ENCODE results near the gene HAGH.

Gene HAGH

GRCh38 chr16:1766231-1766630 is 60.4 kb downstream of the HAGH start:
- POLR2A ChIA-PET (ENCODE audit: low non-redundant PET), result no interaction called here
- TF ChIP-seq, protein P1, sequence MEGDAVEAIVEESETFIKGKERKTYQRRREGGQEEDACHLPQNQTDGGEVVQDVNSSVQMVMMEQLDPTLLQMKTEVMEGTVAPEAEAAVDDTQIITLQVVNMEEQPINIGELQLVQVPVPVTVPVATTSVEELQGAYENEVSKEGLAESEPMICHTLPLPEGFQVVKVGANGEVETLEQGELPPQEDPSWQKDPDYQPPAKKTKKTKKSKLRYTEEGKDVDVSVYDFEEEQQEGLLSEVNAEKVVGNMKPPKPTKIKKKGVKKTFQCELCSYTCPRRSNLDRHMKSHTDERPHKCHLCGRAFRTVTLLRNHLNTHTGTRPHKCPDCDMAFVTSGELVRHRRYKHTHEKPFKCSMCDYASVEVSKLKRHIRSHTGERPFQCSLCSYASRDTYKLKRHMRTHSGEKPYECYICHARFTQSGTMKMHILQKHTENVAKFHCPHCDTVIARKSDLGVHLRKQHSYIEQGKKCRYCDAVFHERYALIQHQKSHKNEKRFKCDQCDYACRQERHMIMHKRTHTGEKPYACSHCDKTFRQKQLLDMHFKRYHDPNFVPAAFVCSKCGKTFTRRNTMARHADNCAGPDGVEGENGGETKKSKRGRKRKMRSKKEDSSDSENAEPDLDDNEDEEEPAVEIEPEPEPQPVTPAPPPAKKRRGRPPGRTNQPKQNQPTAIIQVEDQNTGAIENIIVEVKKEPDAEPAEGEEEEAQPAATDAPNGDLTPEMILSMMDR (conservative IDR thresholded peaks at IDR 0.05; ENCODE audit: low read depth), result no peak
- H3K27ac ChIP-seq, result peak overlapping the region; percentile 37; the same call in 1 of the 2 replicates
- no peak for DNase-seq (ENCODE audit: low spot score)
- CTCF ChIA-PET, result interaction anchor here (0.6 kb wide), 1 partner anchor 42 kb away, joined by 3 read pairs; no protein-coding TSS in a partner anchor

- no peak for DNase-seq (ENCODE audit: low spot score)
- ChIA-PET POLR2A (ENCODE audit: low non-redundant PET) (no interaction called here), CTCF (interaction anchor here (1.0 kb wide), 1 partner anchor 60 kb away, joined by 4 read pairs; the partner anchor contains the start of gene MAPK8IP3)
- peak overlapping the region; percentile 37; the same call in 1 of the 2 replicates for H3K27ac ChIP-seq
- TF ChIP-seq, protein P1 (conservative IDR thresholded peaks at IDR 0.05; ENCODE audit: low read depth), result no peak
Measured at GRCh38 chr16:1765826-1766225, 60.8 kb downstream of the HAGH start.

- CTCF ChIA-PET, result interaction anchor here (1.0 kb wide), 2 partner anchors 10 to 59 kb away, joined by 3 to 4 read pairs; partner anchors contain the start of gene MAPK8IP3
- DNase-seq (ENCODE audit: low spot score), result no peak
- TF ChIP-seq, protein P1 (conservative IDR thresholded peaks at IDR 0.05; ENCODE audit: low read depth), result no peak
- H3K27ac ChIP-seq, result peak overlapping the region; percentile 37
- POLR2A ChIA-PET (ENCODE audit: low non-redundant PET), result no interaction called here
Measured at GRCh38 chr16:1764971-1765370, 61.7 kb downstream of the HAGH start.

DNA sequence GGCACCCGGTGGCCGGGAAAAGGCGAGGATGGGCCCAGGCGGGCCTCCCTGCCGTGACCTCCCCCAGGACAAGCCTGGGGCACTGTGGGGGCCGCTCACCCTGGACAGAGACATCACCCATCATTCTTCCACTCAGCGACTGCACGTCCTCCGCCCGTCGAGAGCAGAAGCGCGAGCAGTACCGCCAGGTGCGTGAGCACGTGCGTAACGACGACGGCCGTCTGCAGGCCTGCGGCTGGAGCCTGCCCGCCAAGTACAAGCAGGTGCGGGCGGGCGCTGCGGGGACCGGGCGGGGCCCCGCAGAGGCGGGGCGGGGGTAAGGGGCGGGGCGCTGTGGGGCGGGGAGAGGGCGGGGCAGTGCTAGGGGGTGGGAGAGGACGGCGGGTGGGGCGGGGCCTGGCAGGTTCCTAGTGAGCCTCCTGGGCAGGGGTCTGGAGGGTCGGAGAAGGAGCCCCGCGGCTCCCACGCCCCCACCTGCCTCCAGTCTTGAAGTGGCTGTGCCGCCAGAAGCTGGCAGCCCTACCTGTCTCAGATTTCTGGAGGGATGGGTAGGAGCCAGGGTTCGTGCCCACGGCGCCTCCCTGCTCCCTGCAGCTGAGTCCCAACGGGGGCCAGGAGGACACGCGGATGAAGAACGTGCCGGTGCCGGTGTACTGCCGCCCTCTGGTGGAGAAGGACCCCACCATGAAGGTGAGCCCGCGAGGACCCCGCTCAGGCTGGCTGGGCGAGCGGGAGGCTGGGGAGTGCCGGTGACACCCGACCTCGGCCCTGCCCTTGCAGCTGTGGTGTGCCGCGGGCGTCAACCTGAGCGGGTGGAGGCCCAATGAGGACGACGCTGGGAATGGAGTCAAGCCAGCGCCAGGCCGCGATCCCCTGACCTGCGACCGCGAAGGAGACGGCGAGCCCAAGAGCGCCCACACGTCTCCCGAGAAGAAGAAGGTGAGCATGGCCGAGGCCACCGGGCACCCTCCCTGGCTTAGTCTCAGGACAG is 62.8 kb downstream of the HAGH start:
- peak overlapping the region; percentile 37 for H3K27ac ChIP-seq
- CTCF ChIA-PET, result interaction anchor here (0.6 to 1.0 kb wide), 3 partner anchors 8 to 24 kb away, joined by 3 to 6 read pairs (median 4); partner anchors contain the start of gene SPSB3
- POLR2A ChIA-PET (ENCODE audit: low non-redundant PET), result no interaction called here
- no peak for DNase-seq (ENCODE audit: low spot score)
- TF ChIP-seq, protein P1 (conservative IDR thresholded peaks at IDR 0.05; ENCODE audit: low read depth), result peak; percentile 23; the same call in 1 of the 2 replicates

DNA sequence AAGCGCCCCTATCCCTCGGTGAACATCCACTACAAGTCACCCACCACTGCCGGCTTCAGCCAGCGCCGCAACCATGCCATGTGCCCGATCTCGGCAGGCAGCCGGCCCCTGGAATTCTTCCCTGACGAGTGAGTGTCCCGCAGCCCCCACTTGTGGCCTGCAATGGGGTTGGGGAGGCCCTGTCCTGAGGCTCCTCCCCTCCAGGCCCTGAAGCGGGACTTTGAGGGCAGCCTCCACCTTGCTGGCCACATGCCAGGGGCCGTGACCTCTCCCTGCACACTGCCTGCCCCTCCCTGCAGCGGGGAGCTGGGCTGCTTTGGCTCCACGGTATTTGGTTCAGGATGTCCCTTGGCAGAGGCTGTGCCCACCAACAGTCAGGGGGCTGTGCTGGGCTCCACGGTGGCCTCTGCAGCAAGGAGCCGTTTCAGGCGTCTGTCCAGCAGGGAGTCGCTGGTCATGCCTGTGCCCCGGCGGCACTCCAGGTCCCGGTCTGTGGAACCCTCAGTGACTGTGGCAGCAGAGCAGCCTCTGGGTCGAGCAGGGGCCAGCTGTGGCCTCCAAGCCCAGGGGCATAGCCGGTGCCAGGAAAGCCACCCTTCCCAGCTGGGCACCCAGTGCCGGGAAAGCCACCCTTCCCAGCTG is 63.6 kb downstream of the HAGH start:
- no peak for DNase-seq (ENCODE audit: low spot score)
- ChIA-PET POLR2A (ENCODE audit: low non-redundant PET) (no interaction called here), CTCF (interaction anchor here (0.6 to 0.7 kb wide), 2 partner anchors 13 to 149 kb away, joined by 3 read pairs; no protein-coding TSS in a partner anchor)
- peak overlapping the region; percentile 6; the same call in 1 of the 2 replicates for H3K27ac ChIP-seq
- TF ChIP-seq, protein P1 (conservative IDR thresholded peaks at IDR 0.05; ENCODE audit: low read depth), result no peak
